ENCODE results near the gene COTL1.
"Not testable (repeated sequence)": the region's sequence is repeated elsewhere in the genome, so short reads cannot be mapped to it uniquely, and the experiment has no call there.

Gene COTL1

DNA sequence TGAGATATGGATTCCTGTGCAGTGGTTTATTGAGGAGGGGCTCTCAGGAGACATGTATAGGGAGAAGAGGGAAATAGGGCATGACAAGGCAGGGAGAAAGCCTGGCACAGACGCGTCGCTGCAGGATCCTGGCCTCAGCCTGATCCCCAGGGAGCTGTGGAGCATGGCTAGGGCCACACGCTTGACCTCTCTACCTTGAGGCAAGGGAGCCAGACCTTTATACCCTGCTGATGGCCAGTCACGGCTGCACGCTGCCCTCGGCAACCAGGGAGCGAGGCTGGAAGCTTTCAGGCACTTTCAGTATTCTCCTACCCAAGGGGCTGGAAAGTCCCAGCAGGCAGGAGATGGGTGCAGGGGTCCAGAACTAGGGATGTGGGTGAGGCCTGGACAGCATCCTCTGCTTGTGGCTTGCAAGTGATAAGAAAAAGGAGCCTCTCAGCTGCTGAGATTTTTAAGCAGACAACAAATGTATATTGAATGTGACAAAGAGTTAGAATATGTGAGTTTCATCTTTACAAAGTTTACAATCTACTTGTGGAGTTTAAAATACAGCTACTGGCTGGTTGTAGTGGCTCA lies 20.4 kb upstream of the COTL1 start:
- no peak overlapping the region for H3K4me3 ChIP-seq (ENCODE audit: low read depth, low read length)
- H3K4me1 ChIP-seq (ENCODE audit: control insufficient read depth, insufficient read depth, low read length): no peaks in the 10 kb centered on the region
- H3K9ac ChIP-seq (ENCODE audit: low read depth, low read length): no peak overlapping the region
- no peaks in the 10 kb centered on the region for H3K9me3 ChIP-seq (ENCODE audit: control insufficient read depth, insufficient read depth, low read length)
- H3K36me3 ChIP-seq (ENCODE audit: control insufficient read depth, insufficient read depth, low read length): no peaks in the 10 kb centered on the region
- H3K27me3 ChIP-seq (ENCODE audit: control insufficient read depth, insufficient read depth, low read length): no peaks in the 10 kb centered on the region

DNA sequence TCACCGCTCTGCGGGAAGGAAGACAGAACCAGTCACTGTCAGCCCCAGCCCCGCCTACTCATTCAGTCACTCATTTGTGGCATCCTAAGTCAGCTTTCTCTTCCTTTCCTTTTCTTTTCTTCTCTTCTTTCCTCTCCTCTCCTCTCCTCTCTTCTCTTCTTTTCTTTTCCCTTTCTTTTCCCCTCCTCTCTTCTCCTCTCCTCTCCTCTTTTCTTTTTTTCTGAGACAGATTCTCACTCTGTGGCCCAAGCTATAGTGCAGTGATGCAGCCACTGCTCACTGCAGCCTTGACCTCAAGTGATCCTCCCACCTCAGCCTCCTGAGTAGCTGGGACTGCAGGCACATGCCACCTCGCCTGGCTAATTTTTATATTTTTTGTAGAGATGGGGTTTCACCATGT lies 19.8 kb upstream of the COTL1 start:
- Histone ChIP-seq H3K4me3 (ENCODE audit: low read depth, low read length) (no peak overlapping the region), H3K27me3 (ENCODE audit: control insufficient read depth, insufficient read depth, low read length) (no peaks in the 10 kb centered on the region), H3K4me1 (ENCODE audit: control insufficient read depth, insufficient read depth, low read length) (no peaks in the 10 kb centered on the region), H3K9ac (ENCODE audit: low read depth, low read length) (no peak overlapping the region), H3K9me3 (ENCODE audit: control insufficient read depth, insufficient read depth, low read length) (no peaks in the 10 kb centered on the region), H3K36me3 (ENCODE audit: control insufficient read depth, insufficient read depth, low read length) (no peaks in the 10 kb centered on the region)

DNA sequence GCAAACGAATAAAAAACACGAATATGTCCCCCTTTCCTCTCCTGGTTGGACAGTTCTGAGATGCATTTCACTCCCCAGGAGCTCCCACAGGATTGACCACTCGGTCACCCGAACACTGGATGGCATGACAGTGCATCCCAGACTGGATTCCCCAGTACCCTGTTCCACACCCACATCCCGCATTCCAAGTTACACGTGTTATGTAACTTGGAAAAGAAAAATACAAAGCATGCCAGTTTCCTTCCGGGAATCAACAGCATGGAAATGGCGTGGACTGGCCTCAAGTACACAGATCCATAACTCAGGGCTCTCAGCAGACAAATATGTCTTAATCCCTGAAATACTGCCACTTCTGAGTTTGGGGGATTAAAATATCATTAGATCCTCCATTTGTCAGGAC lies 17.8 kb upstream of the COTL1 start:
- Histone ChIP-seq H3K27me3 (ENCODE audit: control insufficient read depth, insufficient read depth, low read length) (no peaks in the 10 kb centered on the region), H3K4me1 (ENCODE audit: control insufficient read depth, insufficient read depth, low read length) (no peaks in the 10 kb centered on the region), H3K9ac (ENCODE audit: low read depth, low read length) (no peak overlapping the region), H3K36me3 (ENCODE audit: control insufficient read depth, insufficient read depth, low read length) (no peaks in the 10 kb centered on the region), H3K4me3 (ENCODE audit: low read depth, low read length) (no peak overlapping the region), H3K9me3 (ENCODE audit: control insufficient read depth, insufficient read depth, low read length) (no peaks in the 10 kb centered on the region)

DNA sequence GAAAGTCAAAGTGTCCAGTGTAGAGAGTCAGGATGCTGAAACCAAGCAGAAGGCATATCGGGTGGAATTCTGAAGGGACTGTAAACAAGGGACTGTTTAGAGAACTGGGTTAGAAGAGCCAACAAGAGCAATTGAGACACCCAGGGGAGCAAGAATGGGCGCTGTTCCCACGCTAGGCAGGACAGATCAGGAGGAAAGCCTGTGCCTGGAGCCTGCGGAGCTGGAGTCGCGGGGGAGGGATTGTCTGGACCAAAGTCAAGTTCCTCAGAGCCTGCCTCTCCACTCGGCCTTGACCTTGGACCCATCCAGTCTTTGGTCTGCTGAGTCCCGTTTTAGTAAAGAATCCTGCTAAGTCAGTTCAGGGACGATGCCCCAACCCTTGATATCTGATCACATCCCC lies 15.7 kb upstream of the COTL1 start:
- Histone ChIP-seq H3K4me3 (ENCODE audit: low read depth, low read length) (no peak overlapping the region), H3K27me3 (ENCODE audit: control insufficient read depth, insufficient read depth, low read length) (no peaks in the 10 kb centered on the region)

DNA sequence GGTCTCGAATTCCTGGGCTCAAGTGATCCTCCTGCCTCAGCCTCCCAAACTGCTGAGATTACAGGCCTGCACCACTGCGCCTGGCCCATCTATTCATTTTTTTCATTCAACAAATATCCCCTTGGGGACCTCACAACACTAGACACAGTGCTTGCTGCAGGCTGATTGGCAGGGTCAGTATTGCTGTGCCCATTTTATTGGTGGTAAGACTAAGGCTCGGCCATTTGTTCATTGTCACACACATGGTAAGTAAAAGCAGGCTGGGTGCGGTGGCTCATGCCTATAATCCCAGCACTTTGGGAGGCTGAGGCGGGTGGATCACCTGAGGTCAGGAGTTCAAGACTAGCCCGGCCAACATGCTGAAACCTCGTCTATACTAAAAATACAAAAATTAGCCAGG lies 15.0 kb upstream of the COTL1 start:
- not testable (repeated sequence) for H3K9ac ChIP-seq (ENCODE audit: low read depth, low read length); H3K36me3 ChIP-seq (ENCODE audit: control insufficient read depth, insufficient read depth, low read length)

More for the DNA sequence above, 15.7 kb upstream of the COTL1 start:
- Histone ChIP-seq H3K9ac (ENCODE audit: low read depth, low read length) (no peak overlapping the region), H3K36me3 (ENCODE audit: control insufficient read depth, insufficient read depth, low read length) (no peaks in the 10 kb centered on the region), H3K4me1 (ENCODE audit: control insufficient read depth, insufficient read depth, low read length) (peaks cover 4% of the 10 kb centered on the region), H3K9me3 (ENCODE audit: control insufficient read depth, insufficient read depth, low read length) (no peaks in the 10 kb centered on the region)

DNA sequence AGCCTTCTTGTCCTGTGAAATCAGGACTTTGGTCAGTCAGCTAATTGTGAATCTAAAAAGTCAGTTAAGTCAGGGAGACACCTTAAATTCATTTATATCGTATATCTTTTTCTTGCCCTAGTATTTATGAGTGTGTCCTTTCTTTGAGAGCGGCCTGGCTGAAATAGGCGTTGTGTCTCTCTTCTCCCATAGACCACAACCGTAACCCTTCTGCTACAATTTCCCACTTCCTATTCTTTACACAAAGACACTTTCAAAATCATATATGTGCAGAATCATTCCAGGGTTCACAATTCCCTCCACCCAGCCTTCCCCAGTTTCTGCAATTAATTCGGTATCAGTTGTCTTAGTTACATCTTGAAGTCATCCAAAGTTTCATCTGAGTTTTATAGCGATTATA lies 14.0 kb upstream of the COTL1 start:
- Histone ChIP-seq H3K36me3 (ENCODE audit: control insufficient read depth, insufficient read depth, low read length) (no peaks in the 10 kb centered on the region), H3K9me3 (ENCODE audit: control insufficient read depth, insufficient read depth, low read length) (no peaks in the 10 kb centered on the region), H3K4me1 (ENCODE audit: control insufficient read depth, insufficient read depth, low read length) (peaks cover 4% of the 10 kb centered on the region), H3K4me3 (ENCODE audit: low read depth, low read length) (no peak overlapping the region), H3K9ac (ENCODE audit: low read depth, low read length) (no peak overlapping the region), H3K27me3 (ENCODE audit: control insufficient read depth, insufficient read depth, low read length) (no peaks in the 10 kb centered on the region)

More for the DNA sequence above, 15.0 kb upstream of the COTL1 start:
- H3K4me1 ChIP-seq (ENCODE audit: control insufficient read depth, insufficient read depth, low read length); H3K9me3 ChIP-seq (ENCODE audit: control insufficient read depth, insufficient read depth, low read length); H3K27me3 ChIP-seq (ENCODE audit: control insufficient read depth, insufficient read depth, low read length); H3K4me3 ChIP-seq (ENCODE audit: low read depth, low read length): not testable (repeated sequence)

DNA sequence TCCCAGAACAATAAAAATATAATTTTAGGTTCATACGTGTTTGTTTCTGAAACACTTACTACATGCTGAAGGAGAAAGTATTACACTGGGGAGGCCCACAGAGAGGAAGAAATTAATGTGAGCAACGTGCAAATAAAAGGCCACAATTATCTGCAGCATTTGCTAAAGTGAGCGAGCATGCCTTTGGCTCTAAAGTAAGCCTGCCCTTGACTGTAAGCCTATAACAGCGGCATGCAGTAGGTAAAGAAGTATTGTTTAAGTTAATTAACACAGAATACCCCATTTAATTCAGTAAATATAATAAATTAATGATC lies 13.2 kb upstream of the COTL1 start:
- Histone ChIP-seq H3K36me3 (ENCODE audit: control insufficient read depth, insufficient read depth, low read length) (no peaks in the 10 kb centered on the region), H3K9ac (ENCODE audit: low read depth, low read length) (no peak overlapping the region), H3K27me3 (ENCODE audit: control insufficient read depth, insufficient read depth, low read length) (no peaks in the 10 kb centered on the region), H3K9me3 (ENCODE audit: control insufficient read depth, insufficient read depth, low read length) (no peaks in the 10 kb centered on the region), H3K4me3 (ENCODE audit: low read depth, low read length) (no peak overlapping the region), H3K4me1 (ENCODE audit: control insufficient read depth, insufficient read depth, low read length) (peaks cover 4% of the 10 kb centered on the region)

DNA sequence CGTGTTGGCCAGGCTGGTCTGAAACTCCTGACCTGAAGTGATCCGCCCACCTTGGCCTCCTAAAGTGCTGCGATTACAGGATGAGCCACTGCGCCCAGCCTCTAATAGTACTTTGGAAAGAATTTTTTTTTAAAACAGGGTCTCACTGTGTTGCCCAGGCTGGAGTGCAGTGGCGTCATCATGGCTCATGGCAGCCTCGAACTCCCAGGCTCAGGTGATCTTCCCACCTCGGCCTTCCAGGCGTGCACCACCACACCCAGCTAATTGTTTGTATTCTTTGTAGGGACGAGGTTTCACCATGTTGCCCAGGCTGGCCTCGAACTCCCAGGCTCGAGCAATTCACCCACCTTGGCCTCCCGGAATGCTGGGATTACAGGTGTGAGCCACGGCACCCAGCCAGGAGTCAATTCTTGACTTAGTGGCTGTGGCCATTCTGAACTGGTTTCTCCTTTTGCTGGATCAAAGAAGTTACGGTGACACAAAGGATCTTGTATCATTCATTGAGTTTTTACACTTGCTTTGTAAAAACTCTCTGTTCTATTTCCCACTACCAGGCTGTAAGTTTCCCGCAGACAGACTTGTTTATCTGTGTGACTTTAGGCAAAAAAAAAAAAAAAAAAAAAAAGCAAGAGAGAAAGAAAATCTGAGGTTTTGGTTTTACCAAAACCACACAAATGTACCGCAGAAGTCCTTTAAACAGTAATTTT lies 12.7 kb upstream of the COTL1 start:
- Histone ChIP-seq H3K9me3 (ENCODE audit: control insufficient read depth, insufficient read depth, low read length) (no peaks in the 10 kb centered on the region), H3K36me3 (ENCODE audit: control insufficient read depth, insufficient read depth, low read length) (no peaks in the 10 kb centered on the region), H3K27me3 (ENCODE audit: control insufficient read depth, insufficient read depth, low read length) (no peaks in the 10 kb centered on the region), H3K4me3 (ENCODE audit: low read depth, low read length) (no peak overlapping the region), H3K9ac (ENCODE audit: low read depth, low read length) (no peak overlapping the region), H3K4me1 (ENCODE audit: control insufficient read depth, insufficient read depth, low read length) (peaks cover 4% of the 10 kb centered on the region)

DNA sequence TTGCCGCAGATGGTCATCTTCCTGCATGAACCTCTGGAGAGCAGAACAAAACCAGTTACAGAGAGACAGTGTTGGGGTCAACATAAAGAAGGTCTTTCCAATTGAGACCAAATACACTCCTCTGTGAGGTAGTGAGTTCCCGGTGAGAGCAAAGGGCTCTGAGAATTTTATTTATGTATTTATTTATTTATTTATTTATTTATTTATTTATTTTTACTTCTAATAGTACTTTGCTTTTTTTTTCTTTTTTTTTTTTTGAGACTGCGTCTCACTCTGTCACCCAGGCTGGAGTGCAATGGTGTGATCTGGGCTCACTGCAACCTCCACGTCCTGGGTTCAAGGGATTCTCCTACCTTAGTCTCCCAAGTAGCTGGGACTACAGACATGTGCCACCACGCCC lies 12.1 kb upstream of the COTL1 start:
- Histone ChIP-seq H3K9ac (ENCODE audit: low read depth, low read length) (no peak overlapping the region), H3K4me3 (ENCODE audit: low read depth, low read length) (no peak overlapping the region), H3K4me1 (ENCODE audit: control insufficient read depth, insufficient read depth, low read length) (peaks cover 4% of the 10 kb centered on the region), H3K9me3 (ENCODE audit: control insufficient read depth, insufficient read depth, low read length) (no peaks in the 10 kb centered on the region), H3K27me3 (ENCODE audit: control insufficient read depth, insufficient read depth, low read length) (no peaks in the 10 kb centered on the region), H3K36me3 (ENCODE audit: control insufficient read depth, insufficient read depth, low read length) (no peaks in the 10 kb centered on the region)

DNA sequence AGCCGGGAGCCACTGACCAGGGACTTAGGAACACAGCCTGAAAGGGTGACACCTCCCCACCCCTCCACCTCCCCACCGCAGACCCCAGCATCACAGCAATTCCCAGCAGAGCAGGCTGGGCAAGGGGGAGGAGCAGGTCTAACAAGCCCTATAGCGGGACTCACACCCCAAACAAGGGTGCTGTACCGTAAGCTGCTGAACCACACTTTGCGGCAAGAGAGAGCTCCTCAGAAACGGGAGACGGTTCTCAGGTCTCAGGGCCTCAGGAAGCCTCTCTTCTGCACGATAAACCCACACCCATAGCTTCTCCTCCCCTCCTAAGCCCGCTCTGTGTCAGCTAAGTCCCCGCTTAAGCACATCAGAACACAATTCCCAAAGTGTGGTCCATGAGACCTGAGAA lies 11.7 kb upstream of the COTL1 start:
- H3K27me3 ChIP-seq (ENCODE audit: control insufficient read depth, insufficient read depth, low read length): no peaks in the 10 kb centered on the region
- H3K4me1 ChIP-seq (ENCODE audit: control insufficient read depth, insufficient read depth, low read length): peaks cover 4% of the 10 kb centered on the region
- H3K36me3 ChIP-seq (ENCODE audit: control insufficient read depth, insufficient read depth, low read length): no peaks in the 10 kb centered on the region
- H3K9me3 ChIP-seq (ENCODE audit: control insufficient read depth, insufficient read depth, low read length): no peaks in the 10 kb centered on the region
- H3K4me3 ChIP-seq (ENCODE audit: low read depth, low read length): no peak overlapping the region
- H3K9ac ChIP-seq (ENCODE audit: low read depth, low read length): no peak overlapping the region

DNA sequence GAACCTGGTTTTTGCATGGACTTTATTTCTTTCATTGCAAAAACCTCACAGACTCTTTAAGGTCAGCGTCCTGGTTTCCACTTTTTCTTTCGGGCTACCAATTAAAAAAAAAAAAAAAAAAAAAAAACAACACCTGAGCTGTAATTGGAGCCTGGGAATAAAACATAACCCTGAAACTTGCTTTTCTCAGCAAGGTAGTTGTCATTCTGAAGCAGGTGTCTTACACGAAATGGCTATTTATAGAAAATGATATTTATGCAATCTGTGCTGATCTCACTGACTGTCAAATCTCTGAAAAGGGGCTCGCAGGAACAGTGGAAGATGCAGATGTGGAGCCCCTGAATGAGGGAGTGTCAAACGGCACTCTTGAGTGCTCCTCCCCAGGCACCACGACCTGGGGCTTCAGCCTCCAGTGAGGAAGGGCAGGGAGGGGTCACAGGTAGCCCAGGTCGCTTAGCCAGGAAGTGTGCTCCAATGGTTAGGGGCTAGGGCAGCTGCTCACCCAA lies 10.4 kb upstream of the COTL1 start:
- H3K36me3 ChIP-seq (ENCODE audit: control insufficient read depth, insufficient read depth, low read length): no peaks in the 10 kb centered on the region
- no peaks in the 10 kb centered on the region for H3K9me3 ChIP-seq (ENCODE audit: control insufficient read depth, insufficient read depth, low read length)
- H3K9ac ChIP-seq (ENCODE audit: low read depth, low read length): no peak overlapping the region
- no peak overlapping the region for H3K4me3 ChIP-seq (ENCODE audit: low read depth, low read length)
- H3K4me1 ChIP-seq (ENCODE audit: control insufficient read depth, insufficient read depth, low read length): peaks cover 4% of the 10 kb centered on the region
- no peaks in the 10 kb centered on the region for H3K27me3 ChIP-seq (ENCODE audit: control insufficient read depth, insufficient read depth, low read length)

DNA sequence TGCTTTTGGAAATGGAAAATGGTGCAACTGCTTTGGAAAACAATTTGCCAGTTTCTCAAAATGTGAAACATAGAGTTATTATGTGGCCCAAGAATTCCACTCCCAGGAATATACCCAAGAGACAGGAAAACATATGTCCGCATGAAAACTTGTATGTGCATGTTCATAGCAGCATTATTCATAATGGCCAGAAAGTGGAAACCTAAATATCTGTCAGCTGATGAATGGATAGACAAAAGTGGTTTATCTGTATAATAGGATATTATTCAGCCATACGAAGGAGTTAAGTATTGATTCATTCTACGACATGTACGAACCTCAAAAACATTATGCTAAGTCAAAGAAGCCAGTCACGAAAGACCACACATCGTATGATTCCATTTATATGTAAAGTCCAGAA lies 7.7 kb upstream of the COTL1 start:
- no peaks in the 10 kb centered on the region for H3K9me3 ChIP-seq (ENCODE audit: control insufficient read depth, insufficient read depth, low read length)
- H3K27me3 ChIP-seq (ENCODE audit: control insufficient read depth, insufficient read depth, low read length): no peaks in the 10 kb centered on the region
- peaks cover 4% of the 10 kb centered on the region for H3K4me1 ChIP-seq (ENCODE audit: control insufficient read depth, insufficient read depth, low read length)
- H3K36me3 ChIP-seq (ENCODE audit: control insufficient read depth, insufficient read depth, low read length): no peaks in the 10 kb centered on the region
- H3K4me3 ChIP-seq (ENCODE audit: low read depth, low read length): no peak overlapping the region
- no peak overlapping the region for H3K9ac ChIP-seq (ENCODE audit: low read depth, low read length)

Measured in iPS-15b (cell line).